Muscle of arm (tissue), 12 donors: ENCODE data around the gene CTSO. TPM values are rescaled to one million over a fixed set of nuclear protein-coding genes. Genes with fewer than 3 reads are reported as not detected.
A peak's percentile ranks its signal among the peaks of the same experiment; 100 is the strongest.
"Not testable (repeated sequence)": the region's sequence is repeated elsewhere in the genome, so short reads cannot be mapped to it uniquely, and the experiment has no call there.

ENCODE experiments used
- DNase-seq: peaks from one replicate; pipeline ENCODE4 v3.0.0-alpha.2; 2013
- polyA plus RNA-seq, 12 donors: library from polyadenylated mRNA; unstranded; fragments of 120-200 nt; gene quantifications; one replicate each; pipeline ENCODE4 v1.2.1, GENCODE V29; 2013; ENCODE audit not compliant: insufficient read length in 12 of 12

The CTSO gene
- polyA plus RNA-seq, 12 donors, result 24.8 to 43.4 (median 33.9) TPM; not detected in 1

- DNase-seq, result no peak
These were observed 43.9 kb downstream of the CTSO start for GRCh38 chr4:155909615-155910226.

DNA sequence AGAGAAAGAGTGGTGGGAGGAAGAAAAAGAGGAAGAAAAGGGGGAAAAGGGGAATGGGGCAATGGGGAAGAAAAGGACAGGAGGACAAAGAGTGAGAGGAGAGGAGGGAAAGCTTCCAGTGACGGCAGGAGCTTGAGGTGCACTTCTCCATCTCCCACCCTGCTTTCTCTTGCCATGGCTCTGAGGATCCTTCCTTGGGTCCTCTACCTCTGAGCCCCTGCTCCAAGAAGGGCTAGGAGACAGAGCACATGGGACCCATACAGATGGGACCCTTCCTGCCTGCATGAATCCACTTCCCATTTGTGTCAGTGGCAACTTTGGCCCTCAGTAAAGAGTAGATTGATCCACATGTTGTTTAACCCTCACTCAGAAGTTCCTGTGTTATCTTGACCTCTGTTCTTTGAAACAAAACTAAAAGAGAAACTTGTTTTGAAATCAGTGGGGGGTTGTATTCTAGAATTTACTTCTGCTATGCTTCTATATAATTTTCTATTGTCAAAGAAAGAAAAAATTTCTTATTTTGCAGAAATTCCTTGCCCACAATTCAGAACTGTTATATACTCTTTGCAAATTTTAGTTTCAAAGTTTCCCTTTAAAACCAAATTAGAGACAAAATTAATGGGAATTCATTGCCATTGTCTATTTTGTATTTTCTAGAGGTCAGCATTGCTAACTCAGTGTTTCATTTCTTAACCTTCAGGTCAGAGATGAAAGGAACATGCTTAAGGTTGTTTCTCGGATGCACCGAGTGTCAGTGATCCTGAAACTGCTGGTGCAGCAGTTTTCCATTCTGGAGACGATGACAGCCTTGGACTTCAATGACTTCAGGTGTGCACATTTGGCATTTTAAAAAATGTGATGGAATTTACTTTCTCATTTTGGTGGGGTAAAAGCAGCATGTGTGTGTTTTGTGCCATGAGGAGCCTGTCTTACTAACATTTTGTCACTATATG, 45.2 kb downstream of the CTSO start:
- no peak for DNase-seq

- no peak for DNase-seq
These were observed 46.1 kb downstream of the CTSO start for GRCh38 chr4:155907556-155907955.

- peak; percentile 82 for DNase-seq
These were observed 47.0 kb downstream of the CTSO start for GRCh38 chr4:155906554-155907247.

- no peak for DNase-seq
These were observed 49.3 kb downstream of the CTSO start for GRCh38 chr4:155904331-155904730.

DNA sequence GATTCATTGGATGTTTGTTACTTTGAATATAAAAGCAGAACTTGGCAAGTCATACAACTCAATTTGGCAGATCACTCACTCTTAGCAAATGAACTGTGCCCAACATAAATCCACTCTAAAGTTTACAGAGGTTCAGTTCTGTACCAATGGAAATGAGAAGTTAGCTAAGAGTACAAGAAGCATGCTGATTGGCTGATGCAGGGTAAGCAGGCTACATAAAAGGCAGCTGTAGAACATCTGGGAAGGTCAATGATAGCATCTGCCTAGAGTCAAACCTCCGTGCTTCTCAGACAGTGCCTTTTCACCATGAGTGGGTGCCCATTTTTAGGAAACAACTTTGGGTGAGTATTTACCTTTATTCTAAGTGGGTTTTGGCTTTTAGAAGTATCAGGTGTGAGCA, 50.2 kb downstream of the CTSO start, which contains the start of gene TDO2:
Gene TDO2 (plus strand): TSS at position 244 of the 400 bp plus-strand sequence. CDS start 63 bp downstream, at position 307.
- DNase-seq, result no peak

DNA sequence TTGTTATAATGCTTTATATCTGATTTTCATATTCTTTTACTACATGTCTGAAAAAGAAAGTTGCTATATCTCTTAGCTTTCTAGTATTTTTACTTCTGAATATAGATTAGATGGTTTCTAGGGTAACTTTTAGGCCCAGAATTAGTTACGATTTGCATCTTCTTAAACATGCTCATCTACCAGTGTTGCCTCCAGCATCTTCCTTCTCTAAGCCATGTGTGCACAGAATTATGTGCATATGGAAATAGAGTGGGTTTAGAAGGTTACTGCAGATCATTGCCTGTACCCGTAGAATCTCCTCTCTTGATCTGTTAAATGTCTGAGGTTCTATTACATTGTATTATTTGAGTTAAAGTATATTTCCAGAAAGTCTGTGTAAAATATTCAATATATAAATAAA, 52.7 kb downstream of the CTSO start:
- no peak for DNase-seq

DNA sequence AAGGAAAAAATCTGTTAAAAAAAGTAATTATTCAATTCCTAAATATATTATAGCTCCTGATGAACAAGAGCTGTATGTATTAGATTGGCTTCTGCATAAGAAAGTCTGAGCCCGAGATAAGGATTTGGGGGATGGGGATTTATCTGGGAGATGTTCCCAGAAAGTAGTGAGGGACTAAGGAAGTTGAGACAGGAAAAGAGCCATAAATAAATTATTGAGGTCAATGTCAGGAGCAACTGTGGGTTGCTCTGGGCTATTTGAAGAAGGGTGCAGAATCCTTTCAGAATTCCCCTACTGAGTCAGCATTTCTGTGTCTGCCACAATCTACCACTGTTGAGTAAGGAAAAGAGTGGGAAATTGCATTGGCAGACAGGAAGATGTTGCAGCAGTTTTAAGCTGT, 53.3 kb downstream of the CTSO start:
- no peak for DNase-seq

DNA sequence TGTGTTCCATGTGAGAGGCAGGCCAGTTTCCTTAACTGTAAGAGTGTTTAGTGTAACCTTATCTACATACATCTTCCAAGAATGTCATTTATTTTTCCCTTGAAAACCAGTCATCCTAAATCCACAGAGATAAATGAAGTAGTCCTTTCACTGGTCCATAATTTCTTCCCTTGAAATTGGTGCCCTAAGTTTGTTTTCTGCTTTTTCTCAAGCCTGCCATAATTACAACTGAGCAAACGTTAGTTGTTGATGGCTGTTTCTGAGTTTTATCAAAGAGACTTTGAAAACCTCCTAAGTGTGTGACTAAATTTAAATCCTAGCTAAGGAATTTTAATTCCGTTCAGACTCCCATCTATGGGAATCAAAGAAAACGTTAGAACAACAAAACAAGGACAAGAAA, 53.8 kb downstream of the CTSO start:
- DNase-seq, result no peak

DNA sequence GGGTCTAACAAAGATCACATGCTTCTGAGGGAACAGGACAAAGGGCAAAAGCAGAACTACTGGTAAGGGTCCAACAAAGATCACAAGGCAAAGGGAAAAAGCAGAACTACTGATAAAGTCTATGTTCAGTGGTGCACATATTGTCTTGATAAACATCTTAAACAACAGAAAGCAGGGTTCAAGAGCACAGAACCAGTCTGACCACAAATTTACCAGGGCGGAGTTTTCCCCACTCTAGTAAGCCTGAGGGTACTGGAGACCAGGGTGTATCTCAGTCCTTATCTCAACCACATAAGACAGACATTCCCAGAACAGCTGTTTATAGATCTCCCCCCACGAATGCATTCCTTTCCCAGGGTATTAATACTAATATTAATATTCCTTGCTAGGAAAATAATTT, 55.3 kb downstream of the CTSO start:
- DNase-seq, result not testable (repeated sequence)

DNA sequence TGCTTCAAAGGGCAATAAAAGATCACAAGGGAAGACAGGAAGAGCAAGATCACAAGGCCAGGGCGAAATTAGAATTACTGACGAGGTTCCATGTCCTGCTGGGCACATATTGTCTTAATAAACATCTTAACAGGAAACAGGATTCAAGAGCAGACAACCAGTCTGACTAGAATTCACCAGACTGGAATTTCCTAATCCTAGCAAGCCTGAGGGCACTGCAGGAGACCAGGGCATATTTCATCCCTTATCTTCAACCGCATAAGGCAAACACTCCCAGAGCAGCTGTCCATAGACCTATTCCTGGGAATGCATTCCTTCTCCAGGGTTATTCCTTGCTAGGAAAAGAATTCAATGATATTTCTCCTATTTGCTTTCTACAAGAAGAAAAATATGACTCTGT, 62.6 kb downstream of the CTSO start:
- no peak for DNase-seq

GRCh38 chr4:155889946-155890345, 63.7 kb downstream of the CTSO start:
- DNase-seq, result no peak

GRCh38 chr4:155889031-155889793, 64.5 kb downstream of the CTSO start:
- no peak for DNase-seq

- no peak for DNase-seq
These were observed 65.7 kb downstream of the CTSO start for GRCh38 chr4:155887847-155888570.

- DNase-seq, result no peak
These were observed 66.6 kb downstream of the CTSO start for GRCh38 chr4:155887045-155887444.

GRCh38 chr4:155885666-155886065, 68.0 kb downstream of the CTSO start:
- DNase-seq, result no peak

DNA sequence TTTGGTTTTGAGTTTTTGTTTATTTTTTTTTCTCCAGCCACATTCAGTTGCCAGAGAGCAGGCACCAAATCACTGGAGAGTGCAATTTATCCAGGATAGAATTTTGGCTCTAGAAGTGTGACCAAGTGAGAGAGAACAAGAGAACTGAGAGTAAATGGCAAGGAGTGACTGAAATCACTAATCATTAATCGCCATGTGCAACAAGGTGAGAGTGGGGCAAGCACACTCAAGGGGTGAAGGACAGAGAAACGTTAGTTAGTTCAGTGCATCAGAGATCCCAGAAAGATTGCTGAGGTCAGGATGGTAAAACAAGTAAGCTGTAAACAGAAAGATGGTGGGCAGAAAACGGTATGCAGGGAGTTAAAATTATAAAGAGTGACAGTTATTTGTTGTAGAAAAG, 69.8 kb downstream of the CTSO start:
- DNase-seq, result no peak

DNA sequence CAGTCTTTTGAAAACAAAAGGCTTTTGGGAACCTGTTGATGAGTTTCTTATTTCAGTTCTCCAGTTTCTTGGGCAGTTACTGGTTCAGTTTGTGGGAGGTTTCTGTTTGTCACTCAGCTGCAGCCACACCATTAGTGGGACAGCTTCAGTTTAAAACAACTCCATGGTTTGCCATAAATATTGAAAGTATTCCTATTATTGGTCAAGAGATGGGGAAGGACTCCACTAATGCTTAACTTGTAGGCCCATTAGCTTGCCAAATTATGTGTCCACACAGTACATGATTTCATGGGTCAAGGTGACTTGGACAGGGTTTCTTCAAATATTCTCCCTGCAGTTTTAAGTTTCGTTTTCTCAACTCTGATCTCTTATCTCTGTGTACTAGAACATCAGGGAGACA, 72.1 kb downstream of the CTSO start:
- no peak for DNase-seq

GRCh38 chr4:155879767-155880166, 73.9 kb downstream of the CTSO start:
- no peak for DNase-seq

DNA sequence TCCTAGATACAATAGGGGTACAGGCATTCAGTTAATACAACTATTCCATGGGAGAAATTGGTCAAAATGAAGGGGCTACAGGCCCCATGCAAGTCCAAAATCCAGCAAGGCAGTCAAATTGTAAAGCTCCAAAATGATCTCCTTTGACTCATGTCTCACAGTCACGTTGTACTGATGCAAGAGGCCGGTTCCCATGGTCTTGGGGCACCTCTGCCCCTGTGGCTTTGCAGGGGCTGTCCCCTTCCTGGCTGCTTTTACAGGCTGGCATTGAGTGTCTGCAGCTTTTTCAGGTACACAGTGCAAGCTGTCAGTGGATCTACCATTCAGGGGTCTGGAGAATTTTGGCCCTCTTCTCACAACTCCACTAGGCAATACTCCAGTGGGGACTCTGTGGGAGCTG, 75.1 kb downstream of the CTSO start:
- no peak for DNase-seq

GRCh38 chr4:155877971-155878370, 75.7 kb downstream of the CTSO start:
- DNase-seq, result no peak
